Sigmoid colon (tissue), 7 donors: ENCODE results near the gene CEP120. TPM values are rescaled to one million over a fixed set of nuclear protein-coding genes. Genes with fewer than 3 reads are reported as not detected.

Source experiments
- DNase-seq: peaks from one replicate; pipeline ENCODE4 v3.0.0-alpha.2; 2019
- H3K27ac ChIP-seq, 4 donors: fragments of 200-600 bp; sonication (generic); one replicate each; pipeline ENCODE4 v1.5.1; 2016 to 2019; ENCODE audit warnings: mild to moderate bottlenecking in 1 of 4
- H3K27me3 ChIP-seq, 3 donors: fragments of 200-600 bp; sonication (generic); one replicate each; pipeline ENCODE4 v1.5.1; 2019; ENCODE audit warnings: mild to moderate bottlenecking in 1 of 3
- H3K36me3 ChIP-seq, 4 donors: fragments of 200-600 bp; sonication (generic); one replicate each; pipeline ENCODE4 v1.5.1; 2016 to 2019
- H3K4me1 ChIP-seq, 4 donors: fragments of 200-600 bp; sonication (generic); one replicate each; pipeline ENCODE4 v1.5.1; 2017 to 2019
- H3K4me3 ChIP-seq, 4 donors: fragments of 200-600 bp; sonication (generic); one replicate each; pipeline ENCODE4 v1.5.1; 2017 to 2019; ENCODE audit warnings: mild to moderate bottlenecking in 2 of 4, moderate library complexity in 1 of 4
- H3K9me3 ChIP-seq, 4 donors: fragments of 200-600 bp in 3 of 4; sonication (generic) in 3 of 4; one replicate each; pipeline versions ENCODE4 v1.5.1 to v1.6.1; 2013 to 2019
- CTCF ChIP-seq, 4 experiments: fragments of 450-650 bp in 3 of 4; fragments of 200-600 bp in 1 of 4; IDR thresholded peaks; one replicate each; pipeline ENCODE4 v1.5.1; 2016 to 2019; ENCODE audit warnings: antibody characterized with exemption in 4 of 4, mild to moderate bottlenecking in 3 of 4, moderate library complexity in 2 of 4
- EP300 ChIP-seq, 4 donors: sonication (generic); formaldehyde crosslinking; IDR thresholded peaks; one replicate each; pipeline ENCODE4 v1.6.1; 2017; ENCODE audit warnings: antibody characterized with exemption in 4 of 4
- POLR2A ChIP-seq, 2 donors: fragments of 450-650 bp; IDR thresholded peaks; one replicate each; pipeline ENCODE4 v1.6.1; 2016; ENCODE audit warnings: antibody characterized with exemption in 2 of 2, mild to moderate bottlenecking in 2 of 2, moderate library complexity in 2 of 2
- POLR2AphosphoS5 ChIP-seq, 4 donors: sonication (generic); formaldehyde crosslinking; IDR thresholded peaks; one replicate each; pipeline ENCODE4 v1.6.1; 2017; ENCODE audit warnings: antibody characterized with exemption in 4 of 4
- WGBS, 2 donors: extraction: QIAGEN DNeasy Blood & Tissue Kit; methylation state at CpG; one replicate each; pipeline ENCODE4 v1.1.7; 2013; 5-methylcytosine and 5-hydroxymethylcytosine counted together
- intact Hi-C: fragments of 100-400 bp; cut with DNase I; formaldehyde crosslinking; loops from one replicate; pipeline ENCODE4 v1.15.1; 2023
- polyA plus RNA-seq, 3 donors: library from polyadenylated mRNA; stranded (reverse); fragments of 200-250 nt; gene quantifications; one replicate each; pipeline ENCODE4 v1.2.3, GENCODE V29; 2013
- total RNA-seq, 4 donors: library from RNA; depleted of rRNA; stranded (reverse); fragments of >200 nt; gene quantifications; one replicate each; pipeline ENCODE4 v1.1.0, GENCODE V29; 2016
- donor health status: healthy with polysubstance abuse.
- donor health status: Bipolar disorder and iron deficiency.
- donor health status: healthy.

CEP120 gene
- total and polyA plus RNA-seq, 7 donors: 3.9 to 23.5 (median 18.6) TPM

DNA sequence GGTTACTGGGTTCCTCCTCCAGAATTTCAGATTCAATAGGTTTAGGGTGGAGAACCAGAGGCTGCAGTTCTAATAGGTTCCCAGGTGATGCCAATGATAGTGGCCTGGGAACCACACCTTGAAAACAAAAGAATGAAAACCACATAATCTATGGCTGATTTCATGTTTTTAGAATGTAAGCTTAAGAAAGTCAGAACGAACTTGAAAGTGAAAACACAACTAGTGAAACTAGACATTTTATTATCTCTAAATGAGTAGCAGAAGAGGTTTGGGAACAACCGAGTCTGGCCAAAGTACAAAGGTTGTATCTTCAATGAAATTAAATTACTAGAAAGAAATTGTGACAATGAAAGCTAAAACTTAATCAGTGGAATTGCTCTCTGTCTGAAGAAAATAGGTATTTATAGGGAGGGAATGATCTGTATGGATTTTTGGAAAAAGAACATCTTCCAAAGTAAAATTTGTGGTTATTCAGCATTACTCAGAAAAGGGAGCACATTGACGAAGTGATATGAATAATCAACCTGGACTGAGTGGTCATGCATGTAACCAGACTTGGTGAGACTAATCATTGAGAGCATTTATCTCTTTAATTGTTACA, 24.9 kb upstream of the CEP120 start:
- Histone ChIP-seq H3K36me3 (no peaks in the 10 kb centered on the region), H3K27me3 (no peaks in the 10 kb centered on the region), H3K4me1 (no peaks in the 10 kb centered on the region), H3K9me3 (no peaks in the 10 kb centered on the region), H3K27ac (no peak overlapping the region), H3K4me3 (no peak overlapping the region)
- intact Hi-C loops: no loop called here
- DNase-seq: no peak
- 33 to 56% methylated on average over 3 of the region's 3 CpGs for WGBS, 2 donors
- no peak for TF ChIP-seq POLR2A (IDR thresholded peaks at IDR 0.05)
- TF ChIP-seq CTCF (IDR thresholded peaks at IDR 0.05): no peak
- no peak for TF ChIP-seq EP300 (IDR thresholded peaks at IDR 0.05)
- TF ChIP-seq POLR2AphosphoS5 (IDR thresholded peaks at IDR 0.05): no peak

- Histone ChIP-seq H3K36me3 (no peaks in the 10 kb centered on the region), H3K4me3 (no peak overlapping the region), H3K27ac (no peak overlapping the region), H3K9me3 (no peaks in the 10 kb centered on the region), H3K27me3 (no peaks in the 10 kb centered on the region), H3K4me1 (no peaks in the 10 kb centered on the region)
- 68 to 82% methylated on average over 3 of the region's 3 CpGs for WGBS, 2 donors
- TF ChIP-seq POLR2A (IDR thresholded peaks at IDR 0.05) (no peak), CTCF (IDR thresholded peaks at IDR 0.05) (no peak), EP300 (IDR thresholded peaks at IDR 0.05) (no peak), POLR2AphosphoS5 (IDR thresholded peaks at IDR 0.05) (no peak)
- no peak for DNase-seq
- intact Hi-C loops: no loop called here
Observed at GRCh38 chr5:123444016-123444415, 20.8 kb upstream of the CEP120 start.

- TF ChIP-seq EP300 (IDR thresholded peaks at IDR 0.05): no peak
- TF ChIP-seq POLR2A (IDR thresholded peaks at IDR 0.05): no peak
- no peak for TF ChIP-seq POLR2AphosphoS5 (IDR thresholded peaks at IDR 0.05)
- TF ChIP-seq CTCF (IDR thresholded peaks at IDR 0.05): no peak
- intact Hi-C loops: no loop called here
- no peak for DNase-seq
- H3K27me3 ChIP-seq: no peaks in the 10 kb centered on the region
- no peak overlapping the region for H3K27ac ChIP-seq
- H3K9me3 ChIP-seq: no peaks in the 10 kb centered on the region
- no peaks in the 10 kb centered on the region for H3K4me1 ChIP-seq
- H3K4me3 ChIP-seq: no peak overlapping the region
- H3K36me3 ChIP-seq: no peaks in the 10 kb centered on the region
- 85 to 96% methylated on average over 1 of the region's 1 CpG for WGBS, 2 donors
Observed at GRCh38 chr5:123441408-123441807, 18.2 kb upstream of the CEP120 start.

- intact Hi-C loops: no loop called here
- TF ChIP-seq POLR2A (IDR thresholded peaks at IDR 0.05) (no peak), EP300 (IDR thresholded peaks at IDR 0.05) (no peak), POLR2AphosphoS5 (IDR thresholded peaks at IDR 0.05) (no peak), CTCF (IDR thresholded peaks at IDR 0.05) (no peak)
- Histone ChIP-seq H3K27ac (no peak overlapping the region), H3K4me1 (no peaks in the 10 kb centered on the region), H3K27me3 (no peaks in the 10 kb centered on the region), H3K4me3 (no peak overlapping the region), H3K36me3 (no peaks in the 10 kb centered on the region), H3K9me3 (no peaks in the 10 kb centered on the region)
- DNase-seq: no peak
- WGBS, 2 donors: 94 to 97% methylated on average over 1 of the region's 1 CpG
Observed at GRCh38 chr5:123440456-123441181, 17.4 kb upstream of the CEP120 start.
